ENCODE results near the gene NDP.

The NDP gene

GRCh38 chrX:43973249-43974099 is at the start of gene NDP:
Gene NDP (minus strand): TSS chrX:43973390. CDS start chrX:43958645, 14,745 bp downstream.
- Mint-ChIP-seq H3K4me3 (peak within 1 kb of the TSS; percentile 78), H3K27me3 (peaks cover 13% of the 10 kb centered on the region), H3K4me1 (peaks cover 11% of the 10 kb centered on the region), H3K9me3 (no peaks in the 10 kb centered on the region), H3K36me3 (no peaks in the 10 kb centered on the region), H3K27ac (no peak within 1 kb of the TSS)

DNA sequence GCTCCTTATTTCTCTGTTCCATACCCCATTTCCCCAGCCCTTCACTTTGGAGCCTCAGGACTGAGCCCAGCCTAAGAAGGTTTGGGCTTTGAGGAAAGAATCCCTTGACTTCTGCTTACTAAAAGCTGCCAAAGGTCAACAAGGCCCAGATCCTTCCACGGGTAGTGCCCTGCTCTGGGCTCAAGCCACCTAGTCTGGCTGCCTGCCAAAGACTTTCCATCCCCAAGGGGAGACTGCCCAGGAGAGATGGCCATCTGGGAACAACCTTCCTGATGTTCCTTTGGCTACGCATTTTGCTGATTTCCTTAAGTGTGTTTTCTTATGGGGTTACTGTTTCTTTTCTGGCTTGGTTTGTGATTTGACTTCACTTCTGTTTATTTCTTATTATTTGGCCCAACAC is 49.8 kb upstream of the NDP start:
- Mint-ChIP-seq H3K4me1 (peaks cover 5% of the 10 kb centered on the region), H3K27me3 (no peaks in the 10 kb centered on the region), H3K4me3 (no peak overlapping the region), H3K36me3 (no peaks in the 10 kb centered on the region), H3K27ac (no peak overlapping the region), H3K9me3 (no peaks in the 10 kb centered on the region)

GRCh38 chrX:44020693-44021092 is 47.5 kb upstream of the NDP start:
- no peaks in the 10 kb centered on the region for H3K9me3 Mint-ChIP-seq
- no peak overlapping the region for H3K4me3 Mint-ChIP-seq
- peaks cover 5% of the 10 kb centered on the region for H3K4me1 Mint-ChIP-seq
- no peaks in the 10 kb centered on the region for H3K36me3 Mint-ChIP-seq
- no peak overlapping the region for H3K27ac Mint-ChIP-seq
- no peaks in the 10 kb centered on the region for H3K27me3 Mint-ChIP-seq

DNA sequence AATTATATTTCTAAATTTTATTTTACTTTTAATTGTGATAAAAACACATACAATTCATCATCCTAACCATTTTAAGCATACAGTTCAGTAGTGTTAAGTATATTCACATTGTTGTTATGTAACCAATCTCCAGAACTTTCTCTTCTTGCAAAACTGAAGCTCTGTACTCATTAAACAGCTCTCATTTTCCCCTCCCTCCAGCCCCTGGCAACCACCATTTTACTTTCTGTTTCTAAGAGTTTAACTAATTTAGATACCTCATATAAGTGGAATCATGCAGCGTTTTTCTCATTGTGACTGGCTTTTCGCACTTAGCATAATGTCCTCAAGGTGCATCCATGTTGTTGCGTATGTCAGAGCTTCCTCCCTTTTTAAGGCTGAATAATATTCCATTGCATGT is 46.7 kb upstream of the NDP start:
- no peaks in the 10 kb centered on the region for H3K36me3 Mint-ChIP-seq
- peaks cover 5% of the 10 kb centered on the region for H3K4me1 Mint-ChIP-seq
- no peak overlapping the region for H3K27ac Mint-ChIP-seq
- no peaks in the 10 kb centered on the region for H3K9me3 Mint-ChIP-seq
- H3K4me3 Mint-ChIP-seq, result no peak overlapping the region
- no peaks in the 10 kb centered on the region for H3K27me3 Mint-ChIP-seq

DNA sequence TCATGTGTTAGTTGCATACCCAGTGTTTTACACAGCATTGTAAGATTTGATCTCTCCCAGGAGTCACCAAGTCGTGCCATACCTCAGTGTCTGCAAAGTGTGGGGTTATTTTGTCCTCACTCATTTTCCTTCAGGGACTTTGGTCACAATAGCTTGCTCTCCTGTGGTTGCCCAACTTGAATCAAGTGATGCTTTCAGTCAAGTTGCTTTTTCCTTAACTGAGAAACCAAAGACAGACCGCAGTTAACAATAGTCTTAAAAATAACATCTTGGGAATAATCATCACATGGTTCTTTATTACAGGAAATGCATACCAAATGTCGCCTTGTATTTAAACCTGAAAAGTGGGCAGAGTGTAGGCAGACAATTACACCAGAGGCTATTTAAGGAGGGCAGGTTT is 44.5 kb upstream of the NDP start:
- Mint-ChIP-seq H3K9me3 (no peaks in the 10 kb centered on the region), H3K27me3 (no peaks in the 10 kb centered on the region), H3K4me3 (no peak overlapping the region), H3K36me3 (no peaks in the 10 kb centered on the region), H3K4me1 (peaks cover 3% of the 10 kb centered on the region), H3K27ac (no peak overlapping the region)

DNA sequence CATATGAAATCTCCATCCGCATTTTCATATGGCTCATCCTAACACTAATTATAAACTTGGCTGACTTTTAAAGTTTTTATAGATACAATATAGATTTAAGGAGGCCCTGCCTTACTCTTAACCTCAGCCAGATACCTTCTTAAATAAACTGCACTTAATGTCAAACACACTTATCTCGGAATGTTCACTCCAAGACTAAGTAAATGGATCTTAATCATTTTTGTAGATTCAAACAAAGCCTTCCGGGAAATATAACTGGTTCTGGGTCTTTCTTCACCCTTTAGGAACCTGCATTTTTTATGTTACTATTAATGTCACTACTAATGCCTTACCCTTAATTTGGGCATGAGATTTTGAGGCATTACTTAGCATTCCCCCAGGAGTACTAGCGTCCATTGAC is 43.7 kb upstream of the NDP start:
- H3K4me3 Mint-ChIP-seq, result no peak overlapping the region
- no peak overlapping the region for H3K27ac Mint-ChIP-seq
- no peaks in the 10 kb centered on the region for H3K27me3 Mint-ChIP-seq
- H3K4me1 Mint-ChIP-seq, result peaks cover 10% of the 10 kb centered on the region
- H3K9me3 Mint-ChIP-seq, result no peaks in the 10 kb centered on the region
- no peaks in the 10 kb centered on the region for H3K36me3 Mint-ChIP-seq

DNA sequence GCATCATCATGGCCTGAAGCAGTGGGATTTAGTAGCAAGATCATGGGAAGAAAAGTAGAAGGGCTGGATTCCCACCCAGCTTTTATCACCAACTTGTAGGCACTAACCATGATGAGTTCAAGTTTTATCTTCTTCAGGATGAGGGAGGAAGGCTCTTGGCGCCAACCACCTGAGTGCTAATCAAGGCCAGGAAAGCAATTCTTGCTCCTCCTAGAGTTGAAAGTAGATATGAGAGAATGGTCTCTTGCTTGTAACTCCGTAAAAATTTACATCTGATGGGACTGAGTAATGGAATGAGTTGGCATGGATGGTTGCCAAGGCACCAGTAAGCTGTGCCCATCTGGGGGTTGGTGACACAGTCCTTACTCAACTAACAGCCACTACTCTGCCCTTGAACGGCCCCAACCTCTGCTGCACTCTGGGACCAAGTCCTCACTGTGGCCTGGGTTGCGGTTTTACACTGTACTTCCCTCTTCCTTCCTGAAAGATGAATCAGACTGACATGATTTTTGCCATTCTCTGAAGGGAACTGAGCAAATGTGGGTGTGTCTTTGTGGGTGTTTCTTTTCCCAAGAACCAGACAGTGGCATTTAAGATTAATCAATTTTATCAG is 39.4 kb upstream of the NDP start:
- H3K4me3 Mint-ChIP-seq, result no peak overlapping the region
- H3K27me3 Mint-ChIP-seq, result no peaks in the 10 kb centered on the region
- H3K4me1 Mint-ChIP-seq, result peaks cover 10% of the 10 kb centered on the region
- no peak overlapping the region for H3K27ac Mint-ChIP-seq
- H3K36me3 Mint-ChIP-seq, result no peaks in the 10 kb centered on the region
- H3K9me3 Mint-ChIP-seq, result no peaks in the 10 kb centered on the region

GRCh38 chrX:44011506-44011905 is 38.3 kb upstream of the NDP start:
- H3K4me3 Mint-ChIP-seq, result no peak overlapping the region
- no peaks in the 10 kb centered on the region for H3K27me3 Mint-ChIP-seq
- peaks cover 10% of the 10 kb centered on the region for H3K4me1 Mint-ChIP-seq
- H3K36me3 Mint-ChIP-seq, result no peaks in the 10 kb centered on the region
- H3K27ac Mint-ChIP-seq, result no peak overlapping the region
- H3K9me3 Mint-ChIP-seq, result no peaks in the 10 kb centered on the region

DNA sequence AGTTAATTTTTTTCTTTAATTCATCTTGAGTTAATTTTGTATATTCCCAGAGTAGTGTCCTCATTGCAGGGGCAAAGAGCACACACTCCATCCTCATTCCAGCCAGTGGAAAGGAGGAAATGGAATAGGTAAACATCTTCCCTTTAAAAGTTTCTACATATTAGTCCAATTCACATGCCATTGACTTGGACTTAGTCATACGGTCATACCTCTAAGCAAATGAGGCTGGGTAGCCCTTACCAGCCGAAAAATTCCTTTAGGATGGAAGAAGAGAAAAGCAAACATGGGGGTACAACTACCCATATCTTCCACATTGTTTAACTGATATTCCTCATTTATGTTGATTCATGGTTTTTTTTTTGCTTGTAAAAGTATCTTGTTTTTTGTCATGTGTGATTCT is 37.4 kb upstream of the NDP start:
- H3K4me1 Mint-ChIP-seq, result peaks cover 10% of the 10 kb centered on the region
- no peak overlapping the region for H3K4me3 Mint-ChIP-seq
- H3K27me3 Mint-ChIP-seq, result no peaks in the 10 kb centered on the region
- H3K36me3 Mint-ChIP-seq, result no peaks in the 10 kb centered on the region
- H3K9me3 Mint-ChIP-seq, result no peaks in the 10 kb centered on the region
- no peak overlapping the region for H3K27ac Mint-ChIP-seq

DNA sequence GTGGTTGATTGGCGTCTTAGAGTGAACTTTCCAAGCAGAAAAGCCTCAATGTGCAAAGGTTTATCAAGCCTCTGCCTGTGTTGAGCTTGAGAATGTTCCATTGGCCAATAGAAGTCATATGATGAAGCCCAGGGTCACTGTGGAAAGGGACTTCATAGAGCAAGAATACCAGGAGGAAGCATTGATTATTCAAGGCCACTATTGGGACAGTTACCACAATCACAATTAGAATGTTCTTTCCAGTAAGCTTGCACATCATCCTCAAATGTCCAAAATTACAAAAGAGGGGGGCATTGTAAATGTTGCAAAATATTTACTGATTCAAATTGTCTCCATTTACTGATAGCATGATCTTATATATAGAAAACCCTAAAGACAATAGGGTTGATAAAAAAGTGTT is 32.9 kb upstream of the NDP start:
- H3K36me3 Mint-ChIP-seq, result no peaks in the 10 kb centered on the region
- H3K4me3 Mint-ChIP-seq, result no peak overlapping the region
- no peaks in the 10 kb centered on the region for H3K4me1 Mint-ChIP-seq
- no peak overlapping the region for H3K27ac Mint-ChIP-seq
- no peaks in the 10 kb centered on the region for H3K9me3 Mint-ChIP-seq
- H3K27me3 Mint-ChIP-seq, result no peaks in the 10 kb centered on the region

DNA sequence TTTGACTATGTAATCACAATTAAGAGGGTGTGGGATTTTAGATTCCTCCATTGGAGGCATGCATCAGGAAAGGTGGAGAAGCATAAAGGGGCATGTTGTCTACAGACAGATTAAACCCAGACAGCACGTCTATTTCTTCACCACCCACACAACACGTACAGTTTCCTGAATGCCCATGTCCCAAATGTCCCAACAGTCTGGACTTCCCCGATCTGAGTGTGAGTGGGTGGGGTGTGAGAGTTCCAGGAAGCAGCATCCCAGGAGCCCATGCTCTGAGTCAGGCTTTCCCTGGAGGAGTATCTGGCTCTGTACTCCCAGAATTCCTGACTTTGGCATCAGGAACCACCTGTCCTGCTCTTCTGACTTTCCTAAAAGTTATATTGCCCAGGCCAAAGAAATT is 30.8 kb upstream of the NDP start:
- Mint-ChIP-seq H3K27ac (no peak overlapping the region), H3K4me3 (no peak overlapping the region), H3K36me3 (no peaks in the 10 kb centered on the region), H3K9me3 (no peaks in the 10 kb centered on the region), H3K27me3 (no peaks in the 10 kb centered on the region), H3K4me1 (no peaks in the 10 kb centered on the region)

DNA sequence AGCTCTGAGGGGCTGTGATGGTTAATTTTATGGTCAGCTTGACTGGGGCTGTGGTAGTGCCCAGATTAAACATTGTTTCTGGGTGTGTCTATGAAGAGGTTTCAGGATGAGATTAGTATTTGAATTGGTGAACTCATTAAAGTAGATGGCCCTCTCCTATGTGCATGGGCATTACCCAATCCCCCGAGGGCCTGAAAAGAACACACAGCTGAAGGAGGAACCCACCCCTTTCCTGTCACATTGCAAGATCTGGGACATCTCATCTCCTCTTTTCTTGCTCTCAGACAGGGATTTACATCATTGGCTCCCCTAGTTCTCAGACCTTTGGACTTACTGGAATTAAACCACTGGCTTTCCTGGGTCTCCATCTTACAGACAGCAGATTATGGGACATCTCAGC is 29.4 kb upstream of the NDP start:
- no peaks in the 10 kb centered on the region for H3K27me3 Mint-ChIP-seq
- no peaks in the 10 kb centered on the region for H3K36me3 Mint-ChIP-seq
- no peaks in the 10 kb centered on the region for H3K4me1 Mint-ChIP-seq
- H3K27ac Mint-ChIP-seq, result no peak overlapping the region
- H3K9me3 Mint-ChIP-seq, result no peaks in the 10 kb centered on the region
- no peak overlapping the region for H3K4me3 Mint-ChIP-seq

DNA sequence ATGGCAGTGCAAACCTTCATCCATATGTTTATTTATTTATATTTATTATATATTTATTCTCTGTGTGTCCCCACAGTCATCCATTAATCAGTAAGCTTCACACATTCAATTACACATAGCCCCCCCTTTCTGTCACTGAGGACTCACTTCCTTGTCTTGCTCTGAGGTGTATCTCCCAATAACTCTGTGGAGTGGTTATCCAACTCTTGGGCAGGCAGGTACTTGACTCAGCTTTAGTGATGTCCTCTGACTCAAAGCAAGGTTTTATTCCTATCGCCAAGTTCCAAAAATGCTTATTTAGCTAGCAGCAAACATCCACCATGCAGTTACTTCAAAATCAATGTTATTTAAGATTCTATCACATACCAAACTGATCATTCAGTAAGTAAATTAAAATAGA is 25.2 kb upstream of the NDP start:
- no peaks in the 10 kb centered on the region for H3K27me3 Mint-ChIP-seq
- no peaks in the 10 kb centered on the region for H3K9me3 Mint-ChIP-seq
- H3K27ac Mint-ChIP-seq, result no peak overlapping the region
- no peaks in the 10 kb centered on the region for H3K4me1 Mint-ChIP-seq
- H3K36me3 Mint-ChIP-seq, result no peaks in the 10 kb centered on the region
- no peak overlapping the region for H3K4me3 Mint-ChIP-seq

GRCh38 chrX:43996491-43996890 is 23.3 kb upstream of the NDP start:
- H3K27ac Mint-ChIP-seq, result no peak overlapping the region
- no peaks in the 10 kb centered on the region for H3K36me3 Mint-ChIP-seq
- no peaks in the 10 kb centered on the region for H3K9me3 Mint-ChIP-seq
- no peaks in the 10 kb centered on the region for H3K27me3 Mint-ChIP-seq
- no peak overlapping the region for H3K4me3 Mint-ChIP-seq
- no peaks in the 10 kb centered on the region for H3K4me1 Mint-ChIP-seq

GRCh38 chrX:43986083-43986482 is 12.9 kb upstream of the NDP start:
- H3K4me3 Mint-ChIP-seq, result no peak overlapping the region
- H3K36me3 Mint-ChIP-seq, result no peaks in the 10 kb centered on the region
- H3K27ac Mint-ChIP-seq, result no peak overlapping the region
- H3K4me1 Mint-ChIP-seq, result no peaks in the 10 kb centered on the region
- no peaks in the 10 kb centered on the region for H3K27me3 Mint-ChIP-seq
- H3K9me3 Mint-ChIP-seq, result no peaks in the 10 kb centered on the region

DNA sequence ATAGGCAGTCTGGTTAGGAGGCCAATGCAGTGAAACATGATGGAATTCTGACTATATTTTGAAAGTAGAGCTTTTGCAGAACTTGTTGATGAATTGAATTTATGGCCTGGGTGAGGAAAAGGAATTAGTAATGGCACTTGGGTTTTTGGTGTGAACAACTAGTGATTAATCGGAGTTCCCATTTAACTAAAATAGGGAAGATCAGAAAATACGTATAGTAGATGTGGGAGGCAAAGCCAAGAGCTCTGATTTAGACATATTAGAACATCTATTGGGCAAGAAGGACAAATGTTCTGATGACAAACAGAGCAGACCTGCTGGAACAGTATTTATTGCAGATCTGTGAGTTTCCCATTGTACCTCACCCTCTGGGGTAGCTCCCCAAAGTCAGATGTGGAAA is 12.3 kb upstream of the NDP start:
- no peaks in the 10 kb centered on the region for H3K9me3 Mint-ChIP-seq
- H3K27me3 Mint-ChIP-seq, result no peaks in the 10 kb centered on the region
- no peak overlapping the region for H3K27ac Mint-ChIP-seq
- H3K36me3 Mint-ChIP-seq, result no peaks in the 10 kb centered on the region
- no peak overlapping the region for H3K4me3 Mint-ChIP-seq
- H3K4me1 Mint-ChIP-seq, result no peaks in the 10 kb centered on the region

GRCh38 chrX:43978226-43978625 is 5.0 kb upstream of the NDP start:
- Mint-ChIP-seq H3K36me3 (no peaks in the 10 kb centered on the region), H3K9me3 (no peaks in the 10 kb centered on the region), H3K4me3 (no peak overlapping the region), H3K27ac (no peak overlapping the region), H3K4me1 (peaks cover 8% of the 10 kb centered on the region), H3K27me3 (peaks cover 12% of the 10 kb centered on the region)

All from activated naive CD4-positive, alpha-beta T cell treated with anti-CD3 and anti-CD28 coated beads, Interleukin-2, amount 50 U/mL, for 24 hours (primary cell).